HCT116 (cell line): ENCODE data around the gene PRPH. TPM values are rescaled to one million over a fixed set of nuclear protein-coding genes. Genes with fewer than 3 reads are reported as not detected.

ENCODE experiments used
- ATAC-seq: fragments of 200-7000 bp; cut with Tn5 transposase; 2 replicates; pipeline ENCODE4 v1.9.1; 2020; ENCODE audit warnings: mild to moderate bottlenecking, moderate library complexity
- BruUV-seq: library from RNA; stranded (reverse); fragments of 400-500 nt; replicated peaks from 2 replicates; lab custom pipeline; 2021; lab: Mats Ljungman, UMichigan
- CTCF ChIA-PET: fragments of 300-600 bp; sonication (Branson Sonifier 250); formaldehyde crosslinking; loops from one replicate; lab custom pipeline; 2021; ENCODE audit warnings: antibody characterized with exemption; lab: Charles Lee
- POLR2A ChIA-PET: fragments of 300-600, 350-600 bp; sonication (Branson Sonifier 250); formaldehyde crosslinking; loops from one replicate; lab custom pipeline; 2021; ENCODE audit warnings: antibody characterized with exemption; lab: Charles Lee
- RAD21 ChIA-PET, 2 experiments: fragments of 300-600 bp; sonication (Branson Sonifier 250); formaldehyde crosslinking; loops; one replicate each; lab custom pipeline; 2023; ENCODE audit warnings: low total read pairs in 2 of 2; ENCODE audit not compliant: uncharacterized antibody in 2 of 2, unreplicated experiment in 2 of 2, low non-redundant PET in 1 of 2; lab: Charles Lee
- DNase-seq: peaks from one replicate; pipeline ENCODE4 v3.0.0-alpha.2; 2010; ENCODE audit warnings: low read depth, low spot score
- H2AFZ ChIP-seq: fragments of 200-600 bp; shearing (Covaris generic), sonication (generic); 2 replicates; pipeline ENCODE4 v1.6.1; 2017; ENCODE audit warnings: low read depth, mixed run types, mixed read lengths, antibody characterized with exemption, low read length; ENCODE audit not compliant: poor library complexity, severe bottlenecking
- H3K27ac ChIP-seq: 2 replicates; pipeline ENCODE4 v1.5.1; 2012; ENCODE audit warnings: low read depth, low read length
- H3K27me3 ChIP-seq: fragments of 200-600 bp; sonication (generic); 2 replicates; pipeline ENCODE4 v1.6.1; 2016; ENCODE audit warnings: mixed run types, low read length, mixed read lengths; ENCODE audit not compliant: insufficient read depth
- H3K36me3 ChIP-seq, 2 experiments: fragments of 200-500 bp in 1 of 2; fragments of 200-600 bp in 1 of 2; sonication (Bioruptor generic) in 1 of 2; sonication (generic) in 1 of 2; 2 replicates each; pipeline versions ENCODE4 v1.5.1 to v1.6.1; 2014 to 2016; ENCODE audit warnings: low read length in 2 of 2, inconsistent platforms in 1 of 2, mixed read lengths in 1 of 2, mixed run types in 1 of 2; ENCODE audit not compliant: insufficient read depth in 2 of 2, control insufficient read depth in 1 of 2
- H3K4me1 ChIP-seq, 2 experiments: fragments of 200-600 bp in 1 of 2; sonication (generic) in 1 of 2; 2 replicates each; pipeline versions ENCODE4 v1.5.1 to v1.6.1; 2012 to 2017; ENCODE audit warnings: low read length in 2 of 2, inconsistent platforms in 1 of 2, mild to moderate bottlenecking in 1 of 2, mixed read lengths in 1 of 2, mixed run types in 1 of 2, moderate library complexity in 1 of 2; ENCODE audit not compliant: insufficient read depth in 2 of 2, control insufficient read depth in 1 of 2
- H3K4me2 ChIP-seq: fragments of 200-600 bp; sonication (generic); 2 replicates; pipeline ENCODE4 v1.6.1; 2017; ENCODE audit warnings: mixed run types, low read length, mixed read lengths
- H3K4me3 ChIP-seq, 2 experiments: fragments of 200-600 bp in 1 of 2; sonication (generic) in 1 of 2; replicated peaks in 1 of 2; 2 replicates each; pipeline ENCODE4 v1.5.1; 2011 to 2016; ENCODE audit warnings: low read length in 2 of 2, control low read depth in 1 of 2, low read depth in 1 of 2, mild to moderate bottlenecking in 1 of 2, mixed read lengths in 1 of 2, mixed run types in 1 of 2
- H3K79me2 ChIP-seq: fragments of 200-600 bp; sonication (generic); 2 replicates; pipeline ENCODE4 v1.6.1; 2017; ENCODE audit warnings: mild to moderate bottlenecking, mixed run types, low read length, moderate library complexity, mixed read lengths; ENCODE audit not compliant: insufficient read depth
- H3K9ac ChIP-seq: fragments of 200-600 bp; sonication (generic); 2 replicates; pipeline ENCODE4 v1.6.1; 2016; ENCODE audit warnings: low read length, mixed read lengths
- H3K9me2 ChIP-seq: fragments of 200-600 bp; sonication (generic), shearing (Covaris generic); 2 replicates; pipeline ENCODE4 v1.6.1; 2017; ENCODE audit warnings: mixed run types, mild to moderate bottlenecking, moderate library complexity; ENCODE audit not compliant: insufficient read depth
- H3K9me3 ChIP-seq, 2 experiments: fragments of 200-500 bp in 1 of 2; fragments of 200-600 bp in 1 of 2; sonication (Bioruptor generic) in 1 of 2; sonication (generic) in 1 of 2; 2 replicates each; pipeline ENCODE4 v1.6.1; 2014 to 2017; ENCODE audit warnings: low read length in 2 of 2, mixed read lengths in 2 of 2, inconsistent platforms in 1 of 2, low read depth in 1 of 2, mild to moderate bottlenecking in 1 of 2, mixed run types in 1 of 2, moderate library complexity in 1 of 2; ENCODE audit not compliant: control insufficient read depth in 1 of 2, insufficient read depth in 1 of 2
- H4K20me1 ChIP-seq: fragments of 200-600 bp; sonication (generic), shearing (Covaris generic); 2 replicates; pipeline ENCODE4 v1.6.1; 2017; ENCODE audit warnings: mixed run types, mild to moderate bottlenecking, moderate library complexity; ENCODE audit not compliant: insufficient read depth
- EGR1 ChIP-seq: IDR thresholded peaks from 2 replicates; pipeline ENCODE4 v1.6.1; 2012; ENCODE audit warnings: low read depth
- ELF1 ChIP-seq: IDR thresholded peaks from 2 replicates; pipeline ENCODE4 v1.6.1; 2012; ENCODE audit warnings: low read depth, borderline replicate concordance
- EZH2phosphoT487 ChIP-seq: fragments of 200-600 bp; IDR thresholded peaks from 2 replicates; pipeline ENCODE4 v1.6.1; 2018; ENCODE audit warnings: antibody characterized with exemption, borderline replicate concordance
- JUND ChIP-seq: IDR thresholded peaks from 2 replicates; pipeline ENCODE4 v1.6.1; 2012
- POLR2AphosphoS5 ChIP-seq: IDR thresholded peaks from 2 replicates; pipeline ENCODE4 v1.6.1; 2011; ENCODE audit warnings: mild to moderate bottlenecking, low read depth, low read length, moderate library complexity
- REST ChIP-seq: IDR thresholded peaks from 2 replicates; pipeline ENCODE4 v1.6.1; 2012; ENCODE audit warnings: low read depth
- SP1 ChIP-seq: IDR thresholded peaks from 2 replicates; pipeline ENCODE4 v1.6.1; 2012; ENCODE audit warnings: low read depth
- SRF ChIP-seq: IDR thresholded peaks from 2 replicates; pipeline ENCODE4 v1.6.1; 2012; ENCODE audit warnings: low read depth
- ZFX ChIP-seq: fragments of 450-650 bp; IDR thresholded peaks from 2 replicates; pipeline ENCODE4 v1.6.1; 2017
- intact Hi-C: fragments of 100-400 bp; cut with micrococcal nuclease; formaldehyde crosslinking; loops from 2 replicates; pipeline ENCODE4 v1.10.0; 2022
- total RNA-seq: library from RNA; stranded (reverse); gene quantifications from one replicate; pipeline ENCODE4 v1.2.1, GENCODE V29; 2021; ENCODE audit not compliant: unreplicated experiment

PRPH gene
- total RNA-seq, 1 experiment from 2014 or later: 6.7 TPM

DNA sequence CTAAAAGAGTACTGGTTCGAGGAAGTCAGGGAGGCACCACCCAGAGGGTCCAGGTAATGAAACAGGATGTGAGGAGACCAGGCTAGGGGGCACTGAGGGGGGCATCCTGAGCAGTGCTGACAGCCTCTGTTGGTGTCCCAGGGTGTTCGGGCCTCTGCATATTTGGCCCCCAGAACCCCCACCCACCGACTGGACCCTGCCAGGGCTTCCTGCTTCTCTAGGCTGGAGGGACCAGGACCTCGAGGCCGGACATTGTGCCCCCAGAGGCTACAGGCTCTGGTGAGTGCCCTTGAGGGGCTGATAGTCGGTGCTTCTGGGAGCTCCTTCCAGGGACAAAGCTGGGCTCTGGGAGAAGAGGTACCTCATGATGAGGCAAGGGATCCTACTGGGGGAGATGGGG lies 30.7 kb downstream of the PRPH start:
- POLR2A ChIA-PET: no interaction called here
- CTCF ChIA-PET: interaction anchor here (0.9 kb wide), 1 partner anchor 28 kb away, joined by 3 read pairs; no protein-coding TSS in a partner anchor

DNA sequence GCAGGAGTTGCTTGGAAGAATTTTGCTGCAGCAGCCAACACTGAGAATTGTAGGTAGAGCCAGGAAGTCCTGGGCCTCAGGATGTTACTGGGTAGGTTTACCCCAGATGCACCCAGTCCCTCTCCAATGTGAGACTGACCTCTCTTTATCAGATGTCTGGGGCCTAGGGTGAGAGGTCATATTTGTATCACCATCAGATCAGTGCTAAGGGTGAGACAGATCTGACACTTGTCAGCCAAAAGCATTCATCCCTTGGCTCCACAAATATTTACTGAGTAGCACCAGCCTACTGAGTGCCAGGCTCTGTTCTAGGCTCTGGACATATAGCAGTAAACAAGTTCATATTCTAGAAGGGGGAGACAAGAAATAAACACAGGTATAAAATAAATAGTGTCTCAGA lies 32.4 kb downstream of the PRPH start:
- Histone ChIP-seq H3K4me2 (no peak overlapping the region), H3K36me3 (peaks cover 16 to 37% of the 10 kb centered on the region in 2 experiments; a peak in 2 of 4 replicates), H3K79me2 (peaks cover 27% of the 10 kb centered on the region), H3K9me2 (no peaks in the 10 kb centered on the region), H3K9me3 (no peaks in the 10 kb centered on the region), H3K27me3 (no peaks in the 10 kb centered on the region), H3K4me1 (peaks cover 8 to 13% of the 10 kb centered on the region in 2 experiments; a peak in 3 of 4 replicates), H3K9ac (no peak overlapping the region), H2AFZ (no peak overlapping the region), H4K20me1 (no peaks in the 10 kb centered on the region), H3K4me3 (no peak overlapping the region), H3K27ac (no peak overlapping the region)
- DNase-seq (no peak), ATAC-seq (no peak)
- TF ChIP-seq JUND: no peak
- TF ChIP-seq POLR2AphosphoS5: no peak
- TF ChIP-seq ZFX: no peak
- TF ChIP-seq EZH2phosphoT487: no peak
- TF ChIP-seq REST: no peak
- no peak for TF ChIP-seq ELF1
- no peak for TF ChIP-seq SP1
- no peak for TF ChIP-seq EGR1
- ChIA-PET CTCF (no interaction called here), RAD21 (no interaction called here), POLR2A (no interaction called here)
- intact Hi-C loops: no loop called here
- BruUV-seq: no TSS peak

More for the DNA sequence above, 30.7 kb downstream of the PRPH start:
- Histone ChIP-seq H3K36me3 (peaks cover 14 to 33% of the 10 kb centered on the region in 2 experiments; a peak in 2 of 4 replicates), H3K4me2 (no peak overlapping the region), H4K20me1 (no peaks in the 10 kb centered on the region), H3K27ac (no peak overlapping the region), H2AFZ (no peak overlapping the region), H3K27me3 (no peaks in the 10 kb centered on the region), H3K9me3 (no peaks in the 10 kb centered on the region), H3K4me1 (peaks cover 8 to 14% of the 10 kb centered on the region in 2 experiments), H3K4me3 (no peak overlapping the region), H3K9me2 (no peaks in the 10 kb centered on the region), H3K9ac (no peak overlapping the region), H3K79me2 (peaks cover 27% of the 10 kb centered on the region)
- DNase-seq (no peak), ATAC-seq (no peak)
- BruUV-seq: no TSS peak
- intact Hi-C loops: no loop called here
- TF ChIP-seq POLR2AphosphoS5 (0 out of 2 replicates have a peak, but pooled peaks have one; percentile 2), SRF (no peak)
- RAD21 ChIA-PET: no interaction called here
